ENCODE measurements around the gene OR7D4.

DNA sequence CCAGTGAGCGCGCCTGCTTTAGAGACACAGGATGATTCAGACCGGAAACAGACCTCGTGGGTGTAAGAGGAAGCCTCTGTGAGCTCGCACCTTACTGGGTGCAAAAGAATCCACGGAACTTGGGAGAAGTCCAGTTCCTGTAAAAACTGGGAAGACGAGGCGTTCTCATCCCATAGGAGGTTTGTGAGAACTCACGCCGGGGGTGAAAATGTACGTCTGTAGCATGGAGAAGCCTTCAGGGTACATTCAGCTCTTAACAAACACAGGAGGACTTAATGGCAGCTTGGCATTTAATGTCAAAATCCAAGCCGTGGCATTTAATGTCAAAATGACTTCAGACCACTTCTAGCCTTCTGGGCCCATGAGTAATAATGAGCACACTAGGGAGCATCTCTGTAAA, 58.0 kb downstream of the OR7D4 start:
- TF ChIP-seq, protein P1, sequence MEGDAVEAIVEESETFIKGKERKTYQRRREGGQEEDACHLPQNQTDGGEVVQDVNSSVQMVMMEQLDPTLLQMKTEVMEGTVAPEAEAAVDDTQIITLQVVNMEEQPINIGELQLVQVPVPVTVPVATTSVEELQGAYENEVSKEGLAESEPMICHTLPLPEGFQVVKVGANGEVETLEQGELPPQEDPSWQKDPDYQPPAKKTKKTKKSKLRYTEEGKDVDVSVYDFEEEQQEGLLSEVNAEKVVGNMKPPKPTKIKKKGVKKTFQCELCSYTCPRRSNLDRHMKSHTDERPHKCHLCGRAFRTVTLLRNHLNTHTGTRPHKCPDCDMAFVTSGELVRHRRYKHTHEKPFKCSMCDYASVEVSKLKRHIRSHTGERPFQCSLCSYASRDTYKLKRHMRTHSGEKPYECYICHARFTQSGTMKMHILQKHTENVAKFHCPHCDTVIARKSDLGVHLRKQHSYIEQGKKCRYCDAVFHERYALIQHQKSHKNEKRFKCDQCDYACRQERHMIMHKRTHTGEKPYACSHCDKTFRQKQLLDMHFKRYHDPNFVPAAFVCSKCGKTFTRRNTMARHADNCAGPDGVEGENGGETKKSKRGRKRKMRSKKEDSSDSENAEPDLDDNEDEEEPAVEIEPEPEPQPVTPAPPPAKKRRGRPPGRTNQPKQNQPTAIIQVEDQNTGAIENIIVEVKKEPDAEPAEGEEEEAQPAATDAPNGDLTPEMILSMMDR (IDR thresholded peaks at IDR 0.05): no peak
- TF ChIP-seq ZNF317 (CRISPR knock-in tag; IDR thresholded peaks at IDR 0.05; ENCODE audit: borderline replicate concordance, low read depth) (no peak), FOXJ3 (CRISPR knock-in tag; IDR thresholded peaks at IDR 0.05; ENCODE audit: borderline replicate concordance) (no peak), ZNF121 (CRISPR knock-in tag; IDR thresholded peaks at IDR 0.05) (no peak), ESRRA (CRISPR knock-in tag; IDR thresholded peaks at IDR 0.05; ENCODE audit: borderline replicate concordance) (no peak), ATF2 (CRISPR knock-in tag; IDR thresholded peaks at IDR 0.05; ENCODE audit: borderline replicate concordance, low read depth) (no peak), PRDM15 (CRISPR knock-in tag; IDR thresholded peaks at IDR 0.05) (no peak), ZNF232 (CRISPR knock-in tag; IDR thresholded peaks at IDR 0.05) (no peak), ZBTB21 (CRISPR knock-in tag; IDR thresholded peaks at IDR 0.05; ENCODE audit: borderline replicate concordance) (no peak)
- TF ChIP-seq, protein P2, sequence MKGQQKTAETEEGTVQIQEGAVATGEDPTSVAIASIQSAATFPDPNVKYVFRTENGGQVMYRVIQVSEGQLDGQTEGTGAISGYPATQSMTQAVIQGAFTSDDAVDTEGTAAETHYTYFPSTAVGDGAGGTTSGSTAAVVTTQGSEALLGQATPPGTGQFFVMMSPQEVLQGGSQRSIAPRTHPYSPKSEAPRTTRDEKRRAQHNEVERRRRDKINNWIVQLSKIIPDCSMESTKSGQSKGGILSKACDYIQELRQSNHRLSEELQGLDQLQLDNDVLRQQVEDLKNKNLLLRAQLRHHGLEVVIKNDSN (CRISPR knock-in tag; IDR thresholded peaks at IDR 0.05): no peak
- TF ChIP-seq, protein P3, sequence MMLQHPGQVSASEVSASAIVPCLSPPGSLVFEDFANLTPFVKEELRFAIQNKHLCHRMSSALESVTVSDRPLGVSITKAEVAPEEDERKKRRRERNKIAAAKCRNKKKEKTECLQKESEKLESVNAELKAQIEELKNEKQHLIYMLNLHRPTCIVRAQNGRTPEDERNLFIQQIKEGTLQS (CRISPR knock-in tag; conservative IDR thresholded peaks at IDR 0.05): no peak

Data from WTC11 (cell line).